Smooth muscle cell of the brain vasculature (primary cell): Measurements from ENCODE around the gene PRM1.

Source experiments
- DNase-seq: peaks from one replicate; pipeline ENCODE4 v3.0.0-alpha.2; 2012; ENCODE audit warnings: low read depth, low spot score

The PRM1 gene

DNA sequence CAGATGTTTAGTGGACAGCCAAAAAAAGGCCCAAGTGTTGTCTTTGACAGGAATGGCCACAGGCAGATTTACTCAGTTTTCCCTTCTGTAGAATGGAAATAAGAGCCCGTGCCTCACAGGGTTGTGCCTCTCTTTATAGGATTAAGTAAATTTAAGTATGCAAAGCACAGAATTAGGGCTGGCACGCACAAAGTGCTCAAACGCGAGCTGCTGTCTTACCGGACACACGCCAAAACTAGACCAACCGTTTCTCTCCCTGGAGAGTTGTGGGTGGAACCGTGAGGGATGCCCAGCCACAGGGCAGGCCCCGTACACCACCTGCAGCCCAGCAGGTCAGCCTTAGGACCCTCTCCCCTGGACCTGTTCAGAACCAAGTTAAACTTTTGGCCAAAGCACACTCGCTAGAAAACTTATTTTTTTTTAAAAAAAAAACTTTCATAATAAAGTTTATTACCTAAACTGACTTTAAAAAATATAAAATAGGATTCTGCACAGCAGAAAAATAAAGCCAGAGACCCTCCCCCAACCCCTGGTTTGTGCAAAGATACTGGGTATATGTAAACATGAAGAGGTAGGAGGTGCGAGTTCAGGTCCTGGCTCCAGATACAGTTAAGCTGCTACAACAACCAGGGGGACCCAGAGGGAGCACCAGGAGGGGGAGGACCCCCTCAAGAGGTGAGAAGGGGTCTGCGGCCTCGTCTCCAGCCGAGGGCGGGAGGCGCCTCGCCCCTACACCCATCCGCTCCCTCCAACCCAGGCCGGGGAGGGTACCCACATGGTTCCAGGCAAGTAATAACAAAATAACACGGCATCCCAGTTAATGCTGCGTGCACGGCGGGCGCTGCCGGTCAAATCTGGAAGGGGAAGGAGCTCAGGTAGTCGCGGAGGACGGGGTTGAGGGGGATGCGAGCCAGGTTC, 26.9 kb downstream of the PRM1 start:
- DNase-seq, result no peak

GRCh38 chr16:11253009-11253994, 27.8 kb downstream of the PRM1 start:
- no peak for DNase-seq

DNA sequence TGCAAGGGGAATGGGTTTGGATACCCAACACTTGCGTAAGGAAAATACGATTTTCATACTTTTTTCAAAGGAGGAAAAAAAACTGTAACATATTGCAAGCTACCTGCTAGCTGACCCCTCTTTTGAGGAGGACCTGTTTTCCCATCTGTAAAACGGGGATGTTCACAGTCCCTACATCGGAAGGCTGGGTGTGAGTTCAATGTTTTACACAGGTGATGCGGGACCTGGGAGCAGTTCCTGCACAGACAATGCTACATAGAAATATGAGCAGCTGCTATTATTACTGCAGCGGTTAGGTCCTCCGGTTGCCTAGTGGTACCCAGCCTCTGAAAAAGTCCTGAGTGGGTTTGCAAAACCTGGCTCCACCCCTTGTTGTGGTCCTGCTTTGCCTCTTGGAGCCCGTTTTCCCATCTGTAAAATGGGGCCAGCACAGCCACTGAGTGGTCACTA, 28.6 kb downstream of the PRM1 start:
- no peak for DNase-seq

DNA sequence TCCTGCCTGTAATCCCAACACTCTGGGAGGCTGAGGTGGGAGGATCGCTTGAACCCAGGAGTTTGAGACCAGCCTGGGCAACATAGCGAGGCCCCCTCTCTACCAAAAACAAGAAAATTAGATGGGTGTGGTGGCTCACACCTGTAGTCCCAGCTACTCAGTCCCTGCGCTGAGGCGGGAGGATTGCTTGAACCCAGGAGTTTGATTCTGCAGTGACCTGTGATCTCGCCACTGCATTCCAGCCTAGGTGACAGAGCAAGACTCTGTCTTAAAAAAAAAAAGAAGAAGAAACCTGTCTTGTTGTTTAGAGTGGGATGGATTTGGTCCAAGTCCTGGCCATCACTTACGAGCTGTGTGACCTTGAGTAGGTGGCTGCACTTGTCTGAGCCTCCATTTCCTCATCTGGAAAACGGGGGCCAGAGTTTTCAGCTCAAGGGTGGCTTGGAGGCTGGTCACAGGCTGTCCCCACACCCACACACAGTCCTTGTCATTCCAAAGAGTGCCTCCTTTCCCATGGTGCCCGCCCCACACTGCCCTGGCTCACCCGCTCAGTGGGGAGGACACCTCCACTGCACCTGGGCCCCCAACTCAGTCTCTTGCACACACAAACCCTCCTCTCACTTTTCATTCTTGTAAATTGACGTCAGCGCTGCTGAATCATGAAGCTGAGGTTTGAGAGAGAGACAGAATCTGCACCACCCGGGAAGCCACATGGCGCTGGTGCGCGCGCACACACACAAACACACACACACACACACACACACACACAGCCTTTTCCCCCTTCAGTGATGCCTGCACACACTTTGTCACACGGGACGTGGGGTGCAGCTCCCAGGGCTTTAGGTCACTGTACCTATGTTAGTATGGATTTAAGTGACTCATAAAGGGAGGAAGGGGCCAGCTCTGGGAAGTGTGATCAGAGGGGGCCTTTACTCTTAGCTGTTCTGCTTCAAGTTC, 29.3 kb downstream of the PRM1 start:
- no peak for DNase-seq

DNA sequence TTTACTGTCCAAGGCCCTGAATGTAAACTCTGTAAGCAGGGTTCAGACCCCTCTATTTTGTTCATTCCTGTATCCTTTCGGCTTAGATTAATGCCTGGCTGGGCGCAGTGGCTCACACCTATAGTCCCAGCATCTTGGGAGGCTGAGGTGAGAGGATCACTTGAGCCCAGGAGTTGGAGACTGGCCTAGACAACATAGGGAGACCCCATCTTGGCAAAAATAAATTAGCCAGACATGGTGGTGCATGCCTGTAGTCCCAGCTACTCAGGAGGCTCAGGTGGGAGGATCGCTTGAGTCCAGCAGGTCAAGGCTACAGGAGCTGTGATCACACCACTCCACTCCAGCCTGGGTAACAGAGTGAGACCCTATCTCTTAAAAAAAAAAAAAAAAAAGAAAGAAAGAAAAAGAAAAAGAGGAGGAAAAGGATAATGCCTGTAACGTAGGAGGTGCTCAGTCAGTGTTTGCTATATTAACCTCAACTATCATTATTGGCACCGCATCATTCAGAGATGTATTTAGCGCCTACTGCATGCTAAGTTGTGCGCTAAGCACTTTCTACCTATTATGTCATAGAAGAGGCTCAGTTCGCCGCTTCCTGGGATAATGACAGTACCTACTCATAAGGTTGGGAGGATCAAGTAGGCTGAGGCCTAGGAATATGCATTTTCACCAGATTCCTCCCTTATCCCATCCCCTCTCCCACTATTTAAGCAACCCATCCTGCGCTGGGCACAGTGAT, 30.2 kb downstream of the PRM1 start:
- no peak for DNase-seq

DNA sequence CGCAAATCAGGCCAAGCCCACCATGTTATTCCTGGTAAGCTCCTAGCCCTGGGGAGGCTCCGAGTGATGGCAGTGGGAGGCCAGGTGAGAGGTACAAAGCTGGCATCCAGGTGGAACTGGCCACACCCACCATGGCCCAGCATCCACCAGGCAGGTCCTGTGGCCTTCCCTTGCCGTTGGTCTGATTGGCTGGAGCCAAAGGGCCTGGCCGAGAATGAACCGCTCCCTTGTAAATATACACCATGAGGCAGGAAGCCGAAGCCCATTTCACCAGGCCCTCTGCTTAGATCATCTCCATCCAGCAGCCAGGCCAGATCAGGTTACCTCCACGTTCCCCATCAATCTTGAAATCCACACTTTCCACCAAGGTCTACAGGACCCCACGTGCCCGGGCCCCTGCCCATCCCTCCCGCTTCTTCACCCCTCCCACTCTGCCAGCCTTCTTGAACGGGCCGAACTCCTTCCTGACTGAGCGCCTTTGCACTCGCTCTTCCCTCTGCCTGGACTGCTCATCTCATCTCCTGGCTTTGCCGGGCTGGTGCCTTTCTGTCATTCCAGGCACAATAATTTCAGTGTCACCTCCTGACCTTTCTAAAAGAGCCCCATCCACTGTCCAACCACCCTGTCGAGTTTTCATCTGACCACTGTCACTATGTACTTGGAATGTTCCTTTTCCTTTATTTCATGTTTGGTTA, 30.9 kb downstream of the PRM1 start:
- no peak for DNase-seq

DNA sequence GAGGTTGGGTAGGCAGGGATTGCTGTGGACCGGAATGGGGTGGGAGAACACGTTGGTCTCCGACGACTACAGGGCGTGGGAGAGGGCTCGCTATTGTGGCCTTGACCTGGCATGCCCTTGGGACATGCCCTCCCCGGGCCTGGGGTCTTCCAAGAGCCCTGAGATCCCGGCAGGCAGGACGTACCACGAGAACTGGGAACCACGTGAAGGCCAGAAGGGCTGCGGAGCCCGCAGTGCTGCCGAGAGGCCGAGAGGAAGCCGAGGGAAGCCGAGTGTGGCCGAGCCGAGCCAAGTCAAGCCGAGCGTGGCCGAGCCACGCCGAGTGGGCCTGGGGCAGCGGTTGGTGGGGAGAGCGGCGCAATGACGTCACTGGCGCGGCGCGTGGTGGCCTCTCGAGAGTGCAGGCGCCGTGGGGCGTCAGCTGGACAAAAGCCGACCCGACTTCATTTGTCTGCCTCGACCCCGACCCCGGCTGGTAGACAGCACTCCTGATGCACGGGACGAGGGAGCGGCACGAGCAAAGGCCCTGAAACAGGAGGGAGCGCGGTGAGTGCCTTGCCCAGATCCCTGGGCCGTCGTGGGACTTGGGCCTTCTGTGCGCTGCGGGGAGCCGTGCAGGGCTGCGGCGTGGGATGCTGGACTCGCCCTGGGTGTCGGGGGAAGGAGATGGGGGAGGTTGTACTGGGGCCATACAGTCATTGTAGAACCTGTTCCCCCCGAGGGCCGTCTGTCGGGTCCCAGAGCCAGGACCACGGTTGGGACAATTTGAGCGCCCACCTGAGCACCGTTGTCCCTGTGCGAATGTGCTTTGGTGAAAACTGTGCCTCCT, 31.7 kb downstream of the PRM1 start:
- DNase-seq, result no peak

DNA sequence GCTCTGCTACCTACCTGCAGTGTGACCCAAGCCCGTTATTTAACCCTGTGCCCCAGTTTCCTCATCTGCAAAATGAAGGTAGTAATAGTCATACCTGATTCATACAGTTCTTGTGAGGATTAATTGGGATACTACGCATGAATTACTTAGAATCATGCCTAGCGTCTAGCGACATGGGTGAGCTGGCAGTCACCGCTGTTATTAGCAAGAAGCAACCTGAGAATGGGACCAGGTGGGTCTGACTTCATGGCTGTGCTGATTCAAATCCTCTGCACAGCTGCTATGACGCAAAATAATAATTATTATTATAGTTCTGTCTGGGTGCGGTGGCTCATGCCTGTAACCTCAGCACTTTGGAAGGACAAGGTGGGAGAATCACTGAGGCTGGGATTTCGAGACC, 33.0 kb downstream of the PRM1 start:
- no peak for DNase-seq

DNA sequence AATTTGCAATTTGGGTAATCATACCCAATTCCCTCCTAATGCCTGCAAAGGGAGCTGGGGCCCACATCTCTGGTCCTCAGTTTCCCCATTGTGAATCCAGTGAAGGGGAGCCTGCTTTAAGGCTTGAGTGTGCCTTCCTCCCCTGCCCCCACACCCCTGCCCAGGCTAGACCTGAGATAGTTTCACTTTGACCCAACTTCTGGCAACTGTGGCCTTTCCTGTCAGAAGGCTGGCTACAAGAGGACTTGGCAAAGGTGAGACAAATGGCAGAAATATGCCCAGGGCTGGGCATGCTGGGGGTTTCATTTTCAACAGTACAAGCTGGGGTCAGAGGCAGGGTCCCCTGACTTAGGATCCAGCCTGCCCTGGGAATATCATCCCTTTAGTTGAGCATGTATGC, 35.1 kb downstream of the PRM1 start:
- no peak for DNase-seq

- no peak for DNase-seq
Measured at GRCh38 chr16:11245222-11245737, 35.9 kb downstream of the PRM1 start.

GRCh38 chr16:11242658-11243057, 38.5 kb downstream of the PRM1 start:
- DNase-seq, result no peak

GRCh38 chr16:11241480-11242204, 39.5 kb downstream of the PRM1 start:
- DNase-seq, result no peak

DNA sequence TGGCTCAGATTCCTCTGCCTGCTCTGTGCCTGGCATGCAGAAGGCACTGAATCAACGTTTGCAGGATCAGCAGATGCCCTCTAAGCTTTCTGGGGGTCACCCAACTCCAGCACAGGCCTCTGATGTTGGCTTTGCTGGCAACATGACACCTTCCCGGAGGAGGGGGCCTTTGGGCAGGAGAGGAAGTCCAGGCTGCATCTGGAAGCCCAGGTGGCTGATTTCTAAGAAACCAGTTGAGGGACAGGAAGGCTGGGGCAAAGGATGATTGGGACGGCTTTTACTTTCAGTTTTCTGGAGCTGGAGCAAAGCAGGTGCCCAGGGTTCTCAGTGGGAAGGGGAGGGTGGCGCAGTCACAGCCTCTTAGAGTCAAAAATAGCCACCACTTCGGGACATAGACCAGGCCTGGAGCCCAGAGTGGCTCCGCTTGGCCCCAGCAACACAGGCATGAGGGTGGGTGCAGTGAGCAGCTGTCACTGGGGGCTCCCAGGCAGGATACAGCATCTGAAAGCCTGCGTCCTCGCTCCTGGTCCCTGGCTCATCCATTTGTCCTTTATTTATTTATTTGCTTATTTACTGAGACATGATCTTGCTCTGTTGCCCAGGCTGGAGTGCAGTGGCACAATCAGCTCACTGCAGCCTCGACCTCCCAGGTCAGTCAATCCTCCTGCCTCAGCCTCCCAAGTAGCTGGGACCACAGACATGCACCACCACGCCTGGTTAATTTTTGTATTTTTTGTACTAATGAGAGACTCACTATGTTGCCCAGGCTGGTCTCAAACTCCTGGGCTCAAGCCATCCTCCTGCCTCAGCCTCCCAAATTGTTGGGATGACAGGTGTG, 40.3 kb downstream of the PRM1 start:
- no peak for DNase-seq

DNA sequence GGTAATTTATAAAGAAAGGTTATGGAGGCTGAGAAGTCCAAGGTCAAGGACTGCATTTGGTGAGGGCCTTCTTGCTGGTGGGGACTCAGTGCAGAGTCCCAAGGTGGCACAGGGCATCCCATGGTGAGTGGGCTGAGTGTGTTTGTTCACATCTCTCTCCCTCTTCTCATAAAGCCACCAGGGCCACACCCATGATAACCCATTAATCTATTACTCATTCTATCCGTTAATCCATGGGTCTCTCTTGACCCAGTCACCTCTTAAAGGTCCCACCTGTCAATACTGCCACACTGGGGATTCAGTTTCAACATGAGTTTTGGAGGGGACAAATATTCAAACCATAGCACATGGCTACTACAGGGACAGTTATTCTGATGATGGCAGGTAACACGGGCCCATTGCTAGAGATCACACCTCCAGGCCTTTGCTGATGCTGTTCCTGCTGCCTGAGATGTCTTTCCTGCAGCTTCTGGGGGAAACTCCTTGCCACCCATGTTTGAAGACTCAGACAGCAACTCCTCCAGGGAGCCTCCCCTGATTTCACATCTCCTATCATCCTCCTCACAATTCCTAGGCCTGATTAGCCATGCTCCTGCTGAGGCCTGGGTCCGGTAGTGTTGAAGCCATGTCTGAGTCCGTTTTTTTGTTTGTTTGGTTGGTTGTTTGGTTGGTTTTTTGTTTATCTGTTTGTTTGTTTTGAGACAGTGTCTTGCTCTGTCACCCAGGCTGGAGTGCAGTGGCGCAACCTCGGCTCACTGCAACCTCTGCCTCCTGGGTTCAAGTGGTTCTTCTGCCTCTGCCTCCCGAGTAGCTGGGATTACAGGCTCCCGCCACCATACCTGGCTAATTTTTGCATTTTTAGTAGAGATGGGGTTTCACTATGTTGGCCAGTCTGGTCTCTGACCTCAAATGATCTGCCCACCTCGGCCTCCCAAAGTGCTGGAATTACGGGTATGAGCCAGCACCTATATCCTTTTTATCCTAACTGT, 41.2 kb downstream of the PRM1 start:
- no peak for DNase-seq

- DNase-seq, result no peak
Measured at GRCh38 chr16:11238272-11239202, 42.6 kb downstream of the PRM1 start.
